Subcutaneous preadipocyte (primary cell): ENCODE results near the gene MLH1. TPM values are rescaled to one million over a fixed set of nuclear protein-coding genes. Genes with fewer than 3 reads are reported as not detected.

ENCODE experiments used
- small RNA-seq: library from RNA; depleted of rRNA; stranded (forward); fragments of <200 nt; gene quantifications from one replicate; pipeline ENCODE3, GENCODE V24; 2012
- total RNA-seq: library from RNA; depleted of rRNA; stranded (reverse); fragments of >200 nt; gene quantifications from 2 replicates; pipeline ENCODE4 v1.2.3, GENCODE V29; 2012

The MLH1 gene
- total RNA-seq, result 51.1 and 67.8 TPM in 2 replicates

GRCh38 chr3:36993326-36994283, at the start of gene MLH1:
Gene MLH1 (plus strand): TSS chr3:36993518. CDS start chr3:36993548, 30 bp downstream.

GRCh38 chr3:36944641-36945270, 48.6 kb upstream of the MLH1 start, which contains the start of gene TRANK1:
Gene TRANK1 (minus strand): TSS chr3:36945054. CDS start chr3:36944809, 245 bp downstream.

GRCh38 chr3:36992806-36993325, 452 bp upstream of the MLH1 start, which contains the start of gene EPM2AIP1:
Gene EPM2AIP1 (minus strand): TSS chr3:36993131. CDS start chr3:36993077, 54 bp downstream.

Small RNA genes within 50 kb of the gene (small RNA-seq; reads per million reads assigned to genes)
- gene RF00019, result not detected
- 0.08 reads per million for gene RNU6ATAC4P

Other genes starting within 250 kb of the MLH1 start
- gene DCLK3, start 229.0 kb upstream of the MLH1 start, total RNA-seq, result under 0.01 TPM in 1 of 2 replicates, not detected in the other
- 7.4 and 11.4 TPM in 2 replicates for gene TRANK1, start 48.5 kb upstream of the MLH1 start, total RNA-seq
- gene EPM2AIP1, start 387 bp upstream of the MLH1 start, total RNA-seq, result 19.5 and 23.5 TPM in 2 replicates
- 45.9 and 71.2 TPM in 2 replicates for gene LRRFIP2, start 181.1 kb downstream of the MLH1 start, total RNA-seq
- 43.0 and 65.7 TPM in 2 replicates for gene GOLGA4, start 249.8 kb downstream of the MLH1 start, total RNA-seq